ENCODE measurements around the gene LNX1.

- TF ChIP-seq POLR2A (IDR thresholded peaks at IDR 0.05) (no peak), CTCF (IDR thresholded peaks at IDR 0.05) (no peak)
Measured at GRCh38 chr4:53538756-53539155, 52.5 kb downstream of the LNX1 start.
